HG03520 (cell line): ENCODE data around the gene TMEM150C.
"Not testable (repeated sequence)": the region's sequence is repeated elsewhere in the genome, so short reads cannot be mapped to it uniquely, and the experiment has no call there.

Experiments
- ATAC-seq: cut with Tn5 transposase; IDR thresholded peaks from one replicate; pipeline ENCODE4 v1.9.1; 2021; ENCODE audit warnings: mild to moderate bottlenecking, moderate library complexity; ENCODE audit not compliant: unreplicated experiment

Gene TMEM150C

GRCh38 chr4:82479562-82479961, 82.2 kb downstream of the TMEM150C start:
- no peak for ATAC-seq

GRCh38 chr4:82477469-82477868, 84.3 kb downstream of the TMEM150C start:
- not testable (repeated sequence) for ATAC-seq

GRCh38 chr4:82475931-82476330, 85.9 kb downstream of the TMEM150C start:
- not testable (repeated sequence) for ATAC-seq

- ATAC-seq: no peak
These were observed 88.1 kb downstream of the TMEM150C start for GRCh38 chr4:82473621-82474164.

GRCh38 chr4:82473080-82473479, 88.7 kb downstream of the TMEM150C start:
- not testable (repeated sequence) for ATAC-seq

- ATAC-seq: no peak
These were observed 91.9 kb downstream of the TMEM150C start for GRCh38 chr4:82469791-82470345.

GRCh38 chr4:82467471-82467870, 94.3 kb downstream of the TMEM150C start:
- ATAC-seq: no peak

- no peak for ATAC-seq
These were observed 98.6 kb downstream of the TMEM150C start for GRCh38 chr4:82463221-82463620.

GRCh38 chr4:82462415-82462831, 99.4 kb downstream of the TMEM150C start:
- ATAC-seq: peak; percentile 85

GRCh38 chr4:82461710-82462109, 100.1 kb downstream of the TMEM150C start:
- ATAC-seq: no peak

- ATAC-seq: no peak
These were observed 103.1 kb downstream of the TMEM150C start for GRCh38 chr4:82458729-82459128.

GRCh38 chr4:82457266-82457665, 104.5 kb downstream of the TMEM150C start:
- ATAC-seq: no peak

GRCh38 chr4:82452026-82452425, 109.8 kb downstream of the TMEM150C start:
- no peak for ATAC-seq

GRCh38 chr4:82450966-82451755, 110.6 kb downstream of the TMEM150C start:
- no peak for ATAC-seq

- no peak for ATAC-seq
These were observed 113.9 kb downstream of the TMEM150C start for GRCh38 chr4:82447886-82448285.

GRCh38 chr4:82439088-82439487, 122.7 kb downstream of the TMEM150C start:
- no peak for ATAC-seq

GRCh38 chr4:82437285-82438005, 124.3 kb downstream of the TMEM150C start:
- no peak for ATAC-seq

GRCh38 chr4:82436780-82437179, 125.0 kb downstream of the TMEM150C start:
- ATAC-seq: no peak

- no peak for ATAC-seq
These were observed 125.7 kb downstream of the TMEM150C start for GRCh38 chr4:82436130-82436529.

GRCh38 chr4:82434949-82435348, 126.8 kb downstream of the TMEM150C start:
- ATAC-seq: no peak

- ATAC-seq: no peak
These were observed 128.0 kb downstream of the TMEM150C start for GRCh38 chr4:82433791-82434190.
